CD4-positive, alpha-beta memory T cell (primary cell): ENCODE data around the gene TADA3. TPM values are rescaled to one million over a fixed set of nuclear protein-coding genes. Genes with fewer than 3 reads are reported as not detected.
A peak's percentile ranks its signal among the peaks of the same experiment; 100 is the strongest.

Experiments
- CTCF ChIA-PET: fragments of 350-600 bp; sonication (Branson Sonifier 250); formaldehyde crosslinking; loops from one replicate; lab custom pipeline; 2021; ENCODE audit warnings: inconsistent platforms; ENCODE audit not compliant: partially characterized antibody; lab: Charles Lee
- POLR2A ChIA-PET: fragments of 350-600 bp; sonication (Branson Sonifier 250); formaldehyde crosslinking; loops from one replicate; lab custom pipeline; 2021; ENCODE audit not compliant: partially characterized antibody; lab: Charles Lee
- DNase-seq, 5 donors: peaks; one replicate each; pipeline versions ENCODE4 v3.0.0 to v3.0.0-alpha.2; 2020 to 2022; ENCODE audit warnings: mixed read lengths in 1 of 5
- H3K27ac ChIP-seq: one replicate; pipeline ENCODE4 v1.7.0; 2013; ENCODE audit warnings: low read depth, low read length
- H3K27me3 ChIP-seq: 2 replicates; pipeline ENCODE4 v1.7.0; 2013; ENCODE audit warnings: mild to moderate bottlenecking, low read length, moderate library complexity; ENCODE audit not compliant: insufficient read depth
- H3K36me3 ChIP-seq: 2 replicates; pipeline ENCODE4 v1.7.0; 2013; ENCODE audit warnings: mild to moderate bottlenecking, low read length, moderate library complexity; ENCODE audit not compliant: insufficient read depth
- H3K4me1 ChIP-seq: 2 replicates; pipeline ENCODE4 v1.7.0; 2013; ENCODE audit warnings: mild to moderate bottlenecking, low read length, moderate library complexity; ENCODE audit not compliant: insufficient read depth
- H3K4me3 ChIP-seq, 2 donors: one replicate each; pipeline ENCODE4 v1.7.0; 2013; ENCODE audit warnings: low read length in 2 of 2, mild to moderate bottlenecking in 1 of 2
- H3K9me3 ChIP-seq, 2 donors: one replicate each; pipeline ENCODE4 v1.7.0; 2013; ENCODE audit warnings: low read length in 2 of 2, control low read depth in 1 of 2; ENCODE audit not compliant: control insufficient read depth in 1 of 2
- H3K27ac Mint-ChIP-seq, 7 donors: one replicate each; pipeline ENCODE4 v1.8.0; 2020 to 2021; ENCODE audit warnings: mixed read lengths in 7 of 7, mild to moderate bottlenecking in 6 of 7, inconsistent platforms in 3 of 7, moderate library complexity in 3 of 7
- H3K27me3 Mint-ChIP-seq, 2 donors: one replicate each; pipeline ENCODE4 v1.8.0; 2020 to 2021; ENCODE audit warnings: mixed read lengths in 2 of 2
- H3K36me3 Mint-ChIP-seq, 2 donors: one replicate each; pipeline ENCODE4 v1.8.0; 2020 to 2021; ENCODE audit warnings: mixed read lengths in 2 of 2, inconsistent platforms in 1 of 2, mild to moderate bottlenecking in 1 of 2
- H3K4me1 Mint-ChIP-seq, 4 donors: one replicate each; pipeline ENCODE4 v1.8.0; 2020 to 2021; ENCODE audit warnings: mixed read lengths in 4 of 4, mild to moderate bottlenecking in 1 of 4
- H3K4me3 Mint-ChIP-seq, 8 donors: one replicate each; pipeline ENCODE4 v1.8.0; 2020 to 2021; ENCODE audit warnings: mixed read lengths in 8 of 8, mild to moderate bottlenecking in 7 of 8, moderate library complexity in 6 of 8, inconsistent platforms in 3 of 8
- H3K9me3 Mint-ChIP-seq, 8 donors: one replicate each; pipeline ENCODE4 v1.8.0; 2020 to 2021; ENCODE audit warnings: mixed read lengths in 8 of 8, mild to moderate bottlenecking in 5 of 8, inconsistent platforms in 3 of 8, moderate library complexity in 1 of 8
- intact Hi-C: fragments of 100-400 bp; cut with micrococcal nuclease; formaldehyde crosslinking; loops from one replicate; pipeline ENCODE4 v1.15.1; 2023
- polyA plus RNA-seq, 2 donors: library from polyadenylated mRNA; unstranded; fragments of 300-500 nt; fragmentation: Illumina TruSeq; gene quantifications; one replicate each; pipeline ENCODE4 v1.2.3, GENCODE V29; 2021
- total RNA-seq, 2 experiments: library from RNA; stranded (reverse); gene quantifications; one replicate each; pipeline ENCODE4 v1.2.3, GENCODE V29; 2021

Gene TADA3
- total and polyA plus RNA-seq, 4 experiments from 2014 or later, result 35.3 to 54.6 (median 39.5) TPM

GRCh38 chr3:9746330-9746729 lies 45.9 kb downstream of the TADA3 start:
- no peaks in the 10 kb centered on the region for H3K9me3 ChIP-seq
- Mint-ChIP-seq H3K4me3 (no peak overlapping the region), H3K27ac (peak overlapping the region in 3 of 7 donors; percentile 4 to 96 (median 7)), H3K27me3 (no peaks in the 10 kb centered on the region), H3K36me3 (peaks cover 37 to 81% of the 10 kb centered on the region in 2 donors), H3K9me3 (no peaks in the 10 kb centered on the region), H3K4me1 (peaks cover 8 to 29% (median 20%) of the 10 kb centered on the region in 4 donors)
- H3K27ac ChIP-seq, result no peak overlapping the region
- DNase-seq, result no peak
- peaks cover 61% of the 10 kb centered on the region for H3K36me3 ChIP-seq
- no peak overlapping the region for H3K4me3 ChIP-seq
- CTCF ChIA-PET, result interaction anchor here (1.8 kb wide), 1 partner anchor 11 kb away, joined by 5 read pairs; no protein-coding TSS in a partner anchor
- POLR2A ChIA-PET, result interaction anchor here (6.0 kb wide), 1 partner anchor 14 kb away, joined by 34 read pairs; the partner anchor contains the start of gene BRPF1
- intact Hi-C loops, result no loop called here
- H3K27me3 ChIP-seq, result no peaks in the 10 kb centered on the region
- peaks cover 19% of the 10 kb centered on the region for H3K4me1 ChIP-seq

GRCh38 chr3:9745521-9745920 lies 46.8 kb downstream of the TADA3 start:
- Mint-ChIP-seq H3K27ac (peak overlapping the region in 1 of 7 donors; percentile 4), H3K36me3 (peaks cover 37 to 86% of the 10 kb centered on the region in 2 donors), H3K4me1 (peaks cover 5 to 21% (median 12%) of the 10 kb centered on the region in 4 donors), H3K4me3 (no peak overlapping the region), H3K9me3 (no peaks in the 10 kb centered on the region), H3K27me3 (no peaks in the 10 kb centered on the region)
- H3K4me3 ChIP-seq, result no peak overlapping the region
- no peaks in the 10 kb centered on the region for H3K9me3 ChIP-seq
- peaks cover 11% of the 10 kb centered on the region for H3K4me1 ChIP-seq
- DNase-seq, result no peak
- peaks cover 69% of the 10 kb centered on the region for H3K36me3 ChIP-seq
- no peak overlapping the region for H3K27ac ChIP-seq
- intact Hi-C loops, result no loop called here
- CTCF ChIA-PET, result interaction anchor here (2.4 kb wide), 1 partner anchor 18 kb away, joined by 11 read pairs; no protein-coding TSS in a partner anchor
- H3K27me3 ChIP-seq, result no peaks in the 10 kb centered on the region
- POLR2A ChIA-PET, result interaction anchor here (1.6 to 6.0 kb wide), 2 partner anchors 13 to 47 kb away, joined by 6 to 34 read pairs; partner anchors contain the start of genes ARPC4, BRPF1 and TADA3

- H3K27ac Mint-ChIP-seq, result peak overlapping the region in 2 of 7 donors; percentile 53 to 60
- peaks cover 45 to 87% of the 10 kb centered on the region in 2 donors for H3K36me3 Mint-ChIP-seq
These were observed 48.1 kb downstream of the TADA3 start for GRCh38 chr3:9744162-9744561.

GRCh38 chr3:9743548-9743947 lies 48.7 kb downstream of the TADA3 start:
- H3K4me3 Mint-ChIP-seq, result no peak overlapping the region
- Histone ChIP-seq H3K4me3 (no peak overlapping the region), H3K27ac (no peak overlapping the region), H3K9me3 (no peaks in the 10 kb centered on the region), H3K4me1 (no peaks in the 10 kb centered on the region), H3K36me3 (peaks cover 88% of the 10 kb centered on the region), H3K27me3 (no peaks in the 10 kb centered on the region)
- peaks cover 51 to 90% of the 10 kb centered on the region in 2 donors for H3K36me3 Mint-ChIP-seq
- no peaks in the 10 kb centered on the region for H3K9me3 Mint-ChIP-seq
- intact Hi-C loops, result no loop called here
- H3K27me3 Mint-ChIP-seq, result no peaks in the 10 kb centered on the region
- CTCF ChIA-PET, result interaction anchor here (1.3 to 2.4 kb wide), 2 partner anchors 10 to 16 kb away, joined by 3 to 11 read pairs; no protein-coding TSS in a partner anchor
- POLR2A ChIA-PET, result interaction anchor here (6.0 kb wide), 1 partner anchor 11 kb away, joined by 34 read pairs; the partner anchor contains the start of gene BRPF1
- no peak for DNase-seq
- H3K27ac Mint-ChIP-seq, result peak overlapping the region in 2 of 7 donors; percentile 7 to 40
- H3K4me1 Mint-ChIP-seq, result peaks cover 0 to 1% (median 0%) of the 10 kb centered on the region in 4 donors

More at GRCh38 chr3:9744162-9744561, 48.1 kb downstream of the TADA3 start:
- H3K4me3 ChIP-seq, result no peak overlapping the region
- POLR2A ChIA-PET, result interaction anchor here (1.0 to 6.0 kb wide), 3 partner anchors 12 to 95 kb away, joined by 3 to 34 read pairs (median 6); partner anchors contain the start of genes ARPC4, BRPF1, MTMR14 and TADA3
- H3K4me1 ChIP-seq, result peaks cover 2% of the 10 kb centered on the region
- Mint-ChIP-seq H3K9me3 (no peaks in the 10 kb centered on the region), H3K27me3 (no peaks in the 10 kb centered on the region), H3K4me1 (peaks cover under 1 to 7% (median 2%) of the 10 kb centered on the region in 4 donors), H3K4me3 (no peak overlapping the region)
- H3K27ac ChIP-seq, result no peak overlapping the region
- no peaks in the 10 kb centered on the region for H3K9me3 ChIP-seq
- intact Hi-C loops, result no loop called here
- DNase-seq, result no peak
- H3K27me3 ChIP-seq, result no peaks in the 10 kb centered on the region
- CTCF ChIA-PET, result interaction anchor here (2.4 kb wide), 1 partner anchor 17 kb away, joined by 11 read pairs; no protein-coding TSS in a partner anchor
- peaks cover 82% of the 10 kb centered on the region for H3K36me3 ChIP-seq

GRCh38 chr3:9742560-9742959 lies 49.7 kb downstream of the TADA3 start:
- Mint-ChIP-seq H3K9me3 (no peaks in the 10 kb centered on the region), H3K36me3 (peaks cover 52 to 95% of the 10 kb centered on the region in 2 donors), H3K4me1 (peaks cover 0 to 6% (median 2%) of the 10 kb centered on the region in 4 donors), H3K27ac (no peak overlapping the region), H3K27me3 (no peaks in the 10 kb centered on the region), H3K4me3 (no peak overlapping the region)
- Histone ChIP-seq H3K4me1 (no peaks in the 10 kb centered on the region), H3K36me3 (peaks cover 98% of the 10 kb centered on the region), H3K27ac (no peak overlapping the region), H3K4me3 (no peak overlapping the region), H3K27me3 (no peaks in the 10 kb centered on the region), H3K9me3 (no peaks in the 10 kb centered on the region)
- DNase-seq, result no peak
- POLR2A ChIA-PET, result interaction anchor here (6.0 kb wide), 1 partner anchor 10 kb away, joined by 34 read pairs; the partner anchor contains the start of gene BRPF1
- intact Hi-C loops, result no loop called here
- CTCF ChIA-PET, result interaction anchor here (1.3 kb wide), 1 partner anchor 9 kb away, joined by 3 read pairs; no protein-coding TSS in a partner anchor

GRCh38 chr3:9739181-9739580 lies 53.1 kb downstream of the TADA3 start:
- H3K9me3 Mint-ChIP-seq, result no peaks in the 10 kb centered on the region
- no peak overlapping the region for H3K27ac Mint-ChIP-seq
- POLR2A ChIA-PET, result interaction anchor here (1.0 to 2.0 kb wide), 2 partner anchors 8 to 11 kb away, joined by 3 to 7 read pairs; partner anchors contain the start of genes BRPF1 and OGG1

GRCh38 chr3:9736831-9737230 lies 55.4 kb downstream of the TADA3 start:
- Histone ChIP-seq H3K4me3 (no peak overlapping the region), H3K4me1 (peaks cover 43% of the 10 kb centered on the region), H3K27me3 (no peaks in the 10 kb centered on the region), H3K9me3 (no peaks in the 10 kb centered on the region), H3K36me3 (peaks cover 68% of the 10 kb centered on the region), H3K27ac (no peak overlapping the region)
- DNase-seq, result no peak
- intact Hi-C loops, result no loop called here
- Mint-ChIP-seq H3K36me3 (peaks cover 35 to 85% of the 10 kb centered on the region in 2 donors), H3K27ac (peak overlapping the region in 4 of 7 donors; percentile 46 to 71 (median 59)), H3K27me3 (no peaks in the 10 kb centered on the region), H3K9me3 (no peaks in the 10 kb centered on the region), H3K4me1 (peaks cover 32 to 47% (median 40%) of the 10 kb centered on the region in 4 donors), H3K4me3 (peak overlapping the region in 2 of 8 donors; percentile 7 to 15)
- CTCF ChIA-PET, result interaction anchor here (1.1 to 4.8 kb wide), 2 partner anchors 10 to 71 kb away, joined by 3 to 28 read pairs; no protein-coding TSS in a partner anchor
- POLR2A ChIA-PET, result interaction anchor here (1.0 to 1.2 kb wide), 4 partner anchors 12 to 56 kb away, joined by 3 to 5 read pairs (median 4); partner anchors contain the start of genes ARPC4 and OGG1

More at GRCh38 chr3:9739181-9739580, 53.1 kb downstream of the TADA3 start:
- intact Hi-C loops, result no loop called here
- H3K4me1 ChIP-seq, result peaks cover 23% of the 10 kb centered on the region
- CTCF ChIA-PET, result interaction anchor here (1.2 to 4.8 kb wide), 2 partner anchors 10 to 12 kb away, joined by 5 to 28 read pairs; partner anchors contain the start of gene OGG1
- no peak overlapping the region for H3K27ac ChIP-seq
- no peak for DNase-seq
- H3K4me1 Mint-ChIP-seq, result peaks cover 14 to 27% (median 20%) of the 10 kb centered on the region in 4 donors
- H3K9me3 ChIP-seq, result no peaks in the 10 kb centered on the region
- no peaks in the 10 kb centered on the region for H3K27me3 ChIP-seq
- H3K27me3 Mint-ChIP-seq, result no peaks in the 10 kb centered on the region
- peaks cover 46 to 91% of the 10 kb centered on the region in 2 donors for H3K36me3 Mint-ChIP-seq
- H3K4me3 ChIP-seq, result no peak overlapping the region
- H3K36me3 ChIP-seq, result peaks cover 85% of the 10 kb centered on the region
- H3K4me3 Mint-ChIP-seq, result no peak overlapping the region
